Activated CD4-positive, alpha-beta memory T cell treated with anti-CD3 and anti-CD28 coated beads for 36 hours (primary cell): Measurements from ENCODE around the gene CD8B2. TPM values are rescaled to one million over a fixed set of nuclear protein-coding genes. Genes with fewer than 3 reads are reported as not detected.
A peak's percentile ranks its signal among the peaks of the same experiment; 100 is the strongest.

Experiments
- CTCF ChIA-PET: fragments of 350-600 bp; sonication (Branson Sonifier 250); formaldehyde crosslinking; loops from one replicate; lab custom pipeline; 2021; ENCODE audit warnings: antibody characterized with exemption, inconsistent platforms; lab: Charles Lee
- POLR2A ChIA-PET: fragments of 350-600 bp; sonication (Branson Sonifier 250); formaldehyde crosslinking; loops from one replicate; lab custom pipeline; 2021; ENCODE audit warnings: antibody characterized with exemption; lab: Charles Lee
- DNase-seq: peaks from one replicate; pipeline ENCODE4 v3.0.0-alpha.2; 2020
- H3K27ac Mint-ChIP-seq: one replicate; pipeline ENCODE4 v1.8.0; 2021; ENCODE audit warnings: mixed read lengths
- H3K27me3 Mint-ChIP-seq: one replicate; pipeline ENCODE4 v1.8.0; 2021; ENCODE audit warnings: mixed read lengths
- H3K36me3 Mint-ChIP-seq: one replicate; pipeline ENCODE4 v1.8.0; 2021; ENCODE audit warnings: mixed read lengths
- H3K4me1 Mint-ChIP-seq: one replicate; pipeline ENCODE4 v1.8.0; 2021; ENCODE audit warnings: low read depth, mixed read lengths
- H3K4me3 Mint-ChIP-seq: one replicate; pipeline ENCODE4 v1.8.0; 2021; ENCODE audit warnings: mild to moderate bottlenecking, mixed read lengths
- H3K9me3 Mint-ChIP-seq: one replicate; pipeline ENCODE4 v1.8.0; 2021; ENCODE audit warnings: mixed read lengths
- intact Hi-C: fragments of 100-400 bp; cut with micrococcal nuclease; formaldehyde crosslinking; loops from one replicate; pipeline ENCODE4 v1.15.1; 2023
- total RNA-seq, 2 experiments: library from RNA; stranded (reverse); gene quantifications; one replicate each; pipeline ENCODE4 v1.2.3, GENCODE V29; 2021

Gene CD8B2
- total RNA-seq, 2 experiments from 2014 or later, result 0.07 to 0.19 TPM

GRCh38 chr2:106516436-106516835 lies 29.3 kb downstream of the CD8B2 start:
- no peak for DNase-seq
- Mint-ChIP-seq H3K4me3 (no peak overlapping the region), H3K4me1 (peaks cover 15% of the 10 kb centered on the region), H3K9me3 (no peaks in the 10 kb centered on the region), H3K27me3 (peaks cover 2% of the 10 kb centered on the region), H3K27ac (no peak overlapping the region), H3K36me3 (no peaks in the 10 kb centered on the region)
- intact Hi-C loops, result no loop called here
- POLR2A ChIA-PET, result no interaction called here
- CTCF ChIA-PET, result no interaction called here

- peaks cover 11% of the 10 kb centered on the region for H3K4me1 Mint-ChIP-seq
- intact Hi-C loops, result no loop called here
- H3K27ac Mint-ChIP-seq, result no peak overlapping the region
- H3K4me3 Mint-ChIP-seq, result no peak overlapping the region
- no peak for DNase-seq
- POLR2A ChIA-PET, result no interaction called here
- CTCF ChIA-PET, result no interaction called here
- peaks cover 2% of the 10 kb centered on the region for H3K27me3 Mint-ChIP-seq
- no peaks in the 10 kb centered on the region for H3K9me3 Mint-ChIP-seq
- H3K36me3 Mint-ChIP-seq, result no peaks in the 10 kb centered on the region
Observed at GRCh38 chr2:106516864-106517263, 29.7 kb downstream of the CD8B2 start.

- intact Hi-C loops, result no loop called here
- Mint-ChIP-seq H3K27ac (no peak overlapping the region), H3K36me3 (no peaks in the 10 kb centered on the region), H3K27me3 (peaks cover 2% of the 10 kb centered on the region), H3K4me3 (no peak overlapping the region), H3K4me1 (peaks cover 7% of the 10 kb centered on the region), H3K9me3 (no peaks in the 10 kb centered on the region)
- DNase-seq, result no peak
- ChIA-PET POLR2A (no interaction called here), CTCF (no interaction called here)
Observed at GRCh38 chr2:106517329-106517728, 30.2 kb downstream of the CD8B2 start.

- Mint-ChIP-seq H3K4me1 (peaks cover 5% of the 10 kb centered on the region), H3K36me3 (no peaks in the 10 kb centered on the region), H3K27ac (no peak overlapping the region), H3K27me3 (peaks cover 2% of the 10 kb centered on the region), H3K4me3 (no peak overlapping the region), H3K9me3 (peaks cover 14% of the 10 kb centered on the region)
- intact Hi-C loops, result no loop called here
- CTCF ChIA-PET, result no interaction called here
- POLR2A ChIA-PET, result no interaction called here
- DNase-seq, result no peak
Observed at GRCh38 chr2:106519767-106520166, 32.6 kb downstream of the CD8B2 start.

GRCh38 chr2:106521016-106521415 lies 33.9 kb downstream of the CD8B2 start:
- Mint-ChIP-seq H3K4me3 (no peak overlapping the region), H3K4me1 (no peaks in the 10 kb centered on the region), H3K27ac (no peak overlapping the region), H3K36me3 (no peaks in the 10 kb centered on the region), H3K9me3 (peaks cover 14% of the 10 kb centered on the region), H3K27me3 (no peaks in the 10 kb centered on the region)
- CTCF ChIA-PET, result no interaction called here
- POLR2A ChIA-PET, result no interaction called here
- no peak for DNase-seq
- intact Hi-C loops, result no loop called here

GRCh38 chr2:106523976-106524665 lies 37.0 kb downstream of the CD8B2 start:
- Mint-ChIP-seq H3K4me3 (no peak overlapping the region), H3K27me3 (peaks cover 3% of the 10 kb centered on the region), H3K9me3 (peaks cover 14% of the 10 kb centered on the region), H3K36me3 (no peaks in the 10 kb centered on the region), H3K4me1 (no peaks in the 10 kb centered on the region), H3K27ac (no peak overlapping the region)
- DNase-seq, result no peak
- POLR2A ChIA-PET, result no interaction called here
- CTCF ChIA-PET, result interaction anchor here (0.9 kb wide), 1 partner anchor 58 kb away, joined by 3 read pairs; no protein-coding TSS in a partner anchor
- intact Hi-C loops, result no loop called here

GRCh38 chr2:106530866-106531265 lies 43.7 kb downstream of the CD8B2 start:
- Mint-ChIP-seq H3K36me3 (no peaks in the 10 kb centered on the region), H3K4me1 (no peaks in the 10 kb centered on the region), H3K27ac (no peak overlapping the region), H3K9me3 (no peaks in the 10 kb centered on the region), H3K4me3 (no peak overlapping the region), H3K27me3 (peaks cover 19% of the 10 kb centered on the region)
- intact Hi-C loops, result no loop called here
- POLR2A ChIA-PET, result no interaction called here
- CTCF ChIA-PET, result no interaction called here
- no peak for DNase-seq

GRCh38 chr2:106531676-106532214 lies 44.6 kb downstream of the CD8B2 start:
- H3K36me3 Mint-ChIP-seq, result no peaks in the 10 kb centered on the region
- H3K9me3 Mint-ChIP-seq, result no peaks in the 10 kb centered on the region
- ChIA-PET CTCF (no interaction called here), POLR2A (no interaction called here)
- peaks cover 19% of the 10 kb centered on the region for H3K27me3 Mint-ChIP-seq
- H3K4me3 Mint-ChIP-seq, result no peak overlapping the region
- no peak overlapping the region for H3K27ac Mint-ChIP-seq
- intact Hi-C loops, result no loop called here
- peaks cover 6% of the 10 kb centered on the region for H3K4me1 Mint-ChIP-seq
- DNase-seq, result no peak

GRCh38 chr2:106532236-106532635 lies 45.1 kb downstream of the CD8B2 start:
- DNase-seq, result no peak
- Mint-ChIP-seq H3K27me3 (peaks cover 19% of the 10 kb centered on the region), H3K4me1 (peaks cover 9% of the 10 kb centered on the region), H3K9me3 (no peaks in the 10 kb centered on the region), H3K27ac (no peak overlapping the region), H3K36me3 (no peaks in the 10 kb centered on the region), H3K4me3 (no peak overlapping the region)
- intact Hi-C loops, result no loop called here
- POLR2A ChIA-PET, result no interaction called here
- CTCF ChIA-PET, result no interaction called here

- H3K9me3 Mint-ChIP-seq, result no peaks in the 10 kb centered on the region
- intact Hi-C loops, result no loop called here
- DNase-seq, result no peak
- CTCF ChIA-PET, result no interaction called here
- H3K27me3 Mint-ChIP-seq, result peaks cover 15% of the 10 kb centered on the region
- peaks cover 10% of the 10 kb centered on the region for H3K4me1 Mint-ChIP-seq
- H3K4me3 Mint-ChIP-seq, result no peak overlapping the region
- no peak overlapping the region for H3K27ac Mint-ChIP-seq
- POLR2A ChIA-PET, result no interaction called here
- H3K36me3 Mint-ChIP-seq, result no peaks in the 10 kb centered on the region
Observed at GRCh38 chr2:106534471-106534870, 47.3 kb downstream of the CD8B2 start.

- POLR2A ChIA-PET, result no interaction called here
- H3K36me3 Mint-ChIP-seq, result no peaks in the 10 kb centered on the region
- CTCF ChIA-PET, result interaction anchor here (1.1 kb wide), 2 partner anchors 10 to 46 kb away, joined by 3 read pairs; no protein-coding TSS in a partner anchor
- peaks cover 10% of the 10 kb centered on the region for H3K4me1 Mint-ChIP-seq
- no peaks in the 10 kb centered on the region for H3K9me3 Mint-ChIP-seq
- no peak overlapping the region for H3K4me3 Mint-ChIP-seq
- H3K27ac Mint-ChIP-seq, result no peak overlapping the region
- intact Hi-C loops, result no loop called here
- H3K27me3 Mint-ChIP-seq, result peaks cover 19% of the 10 kb centered on the region
- peak; percentile 48 for DNase-seq
Observed at GRCh38 chr2:106536490-106536889, 49.3 kb downstream of the CD8B2 start.

GRCh38 chr2:106537047-106537446 lies 49.9 kb downstream of the CD8B2 start:
- H3K9me3 Mint-ChIP-seq, result no peaks in the 10 kb centered on the region
- peaks cover 10% of the 10 kb centered on the region for H3K4me1 Mint-ChIP-seq
- H3K4me3 Mint-ChIP-seq, result no peak overlapping the region
- H3K27ac Mint-ChIP-seq, result no peak overlapping the region
- no peak for DNase-seq
- POLR2A ChIA-PET, result no interaction called here
- H3K27me3 Mint-ChIP-seq, result peaks cover 23% of the 10 kb centered on the region
- H3K36me3 Mint-ChIP-seq, result no peaks in the 10 kb centered on the region
- intact Hi-C loops, result no loop called here
- CTCF ChIA-PET, result interaction anchor here (1.1 kb wide), 2 partner anchors 9 to 45 kb away, joined by 3 read pairs; no protein-coding TSS in a partner anchor

GRCh38 chr2:106537791-106538191 lies 50.6 kb downstream of the CD8B2 start:
- H3K27ac Mint-ChIP-seq, result no peak overlapping the region
- no peaks in the 10 kb centered on the region for H3K36me3 Mint-ChIP-seq
- CTCF ChIA-PET, result interaction anchor here (0.6 to 1.1 kb wide), 2 partner anchors 8 to 45 kb away, joined by 3 read pairs; no protein-coding TSS in a partner anchor
- H3K27me3 Mint-ChIP-seq, result peaks cover 23% of the 10 kb centered on the region
- intact Hi-C loops, result no loop called here
- H3K4me3 Mint-ChIP-seq, result no peak overlapping the region
- H3K9me3 Mint-ChIP-seq, result no peaks in the 10 kb centered on the region
- peaks cover 10% of the 10 kb centered on the region for H3K4me1 Mint-ChIP-seq
- POLR2A ChIA-PET, result no interaction called here
- no peak for DNase-seq
